HepG2 (cell line): ENCODE measurements around the gene SYCE3. TPM values are rescaled to one million over a fixed set of nuclear protein-coding genes. Genes with fewer than 3 reads are reported as not detected.

Experiments used
- FOXM1 ChIP-seq: sonication (generic); formaldehyde crosslinking; IDR thresholded peaks from 2 replicates; pipeline ENCODE4 v1.5.0; 2020; ENCODE audit warnings: missing genetic modification reagents
- GATAD1 ChIP-seq: IDR thresholded peaks from 2 replicates; pipeline ENCODE4 v1.6.1; 2016; ENCODE audit warnings: missing genetic modification reagents, missing compliant biosample characterization
- HNF4G ChIP-seq, 2 experiments: sonication (generic) in 1 of 2; formaldehyde crosslinking in 1 of 2; IDR thresholded peaks; 2 replicates each; pipeline versions ENCODE4 v1.4.0 to v1.6.1; 2011 to 2020; ENCODE audit warnings: borderline replicate concordance in 2 of 2, low read depth in 2 of 2, mild to moderate bottlenecking in 2 of 2, low read length in 1 of 2, missing genetic modification reagents in 1 of 2, moderate library complexity in 1 of 2
- JUND ChIP-seq: sonication (generic); formaldehyde crosslinking; IDR thresholded peaks from 2 replicates; pipeline ENCODE4 v1.8.0; 2022; ENCODE audit warnings: mild to moderate bottlenecking, missing genetic modification reagents
- NCOR1 ChIP-seq: fragments of 200-600 bp; sonication (generic); IDR thresholded peaks from 2 replicates; pipeline ENCODE4 v1.7.0; 2017; ENCODE audit warnings: antibody characterized with exemption, low read length, borderline replicate concordance
- NR2C2 ChIP-seq: sonication (generic); formaldehyde crosslinking; IDR thresholded peaks from 2 replicates; pipeline ENCODE4 v1.4.0; 2020; ENCODE audit warnings: missing genetic modification reagents, mild to moderate bottlenecking, moderate library complexity, borderline replicate concordance
- PAX8 ChIP-seq: sonication (generic); formaldehyde crosslinking; IDR thresholded peaks from 2 replicates; pipeline ENCODE4 v1.8.0; 2022; ENCODE audit warnings: mild to moderate bottlenecking, missing genetic modification reagents, borderline replicate concordance
- PHF5A ChIP-seq: IDR thresholded peaks from one replicate; pipeline ENCODE4 v1.6.1; 2018; ENCODE audit warnings: low read depth, missing genetic modification reagents; ENCODE audit not compliant: unreplicated experiment
- PPARG ChIP-seq: conservative IDR thresholded peaks from 2 replicates; pipeline ENCODE4 v1.6.1; 2016; ENCODE audit warnings: missing biosample characterization, missing genetic modification reagents
- PTBP1 ChIP-seq: fragments of 200-400 bp; formaldehyde crosslinking; IDR thresholded peaks from 2 replicates; pipeline ENCODE4 v1.6.1; 2018; ENCODE audit warnings: low read length, low read depth; ENCODE audit not compliant: poor library complexity, severe bottlenecking
- ZNF143 ChIP-seq: sonication (generic); formaldehyde crosslinking; IDR thresholded peaks from 2 replicates; pipeline ENCODE4 v1.4.0; 2020; ENCODE audit warnings: missing genetic modification reagents
- ZNF232 ChIP-seq: sonication (generic); formaldehyde crosslinking; IDR thresholded peaks from 2 replicates; pipeline ENCODE4 v1.4.0; 2020; ENCODE audit warnings: missing genetic modification reagents, borderline replicate concordance
- ZNF746 ChIP-seq: sonication (generic); formaldehyde crosslinking; IDR thresholded peaks from 2 replicates; pipeline ENCODE4 v1.8.0; 2022; ENCODE audit warnings: mild to moderate bottlenecking, missing genetic modification reagents
- ZNF792 ChIP-seq: IDR thresholded peaks from 2 replicates; pipeline ENCODE4 v1.6.1; 2016
- polyA plus RNA-seq, 8 experiments: library from polyadenylated mRNA; depleted of rRNA in 3 of 8; stranded (reverse) in 7 of 8; unstranded in 1 of 8; fragments of >200 nt; fragmentation: Illumina TruSeq in 4 of 8; extraction: Trizol in 4 of 8; gene quantifications; 2 replicates each; pipeline versions ENCODE4 v1.2.1 to v1.2.3, GENCODE V29; 2011 to 2016; ENCODE audit warnings: low read depth in 4 of 8, missing spikeins in 1 of 8, mixed read lengths in 1 of 8; ENCODE audit not compliant: insufficient read depth in 1 of 8
- total RNA-seq, 5 experiments: library from RNA; depleted of rRNA; stranded (reverse); fragments of >200 nt; fragmentation: Illumina TruSeq; extraction: Trizol; gene quantifications; 2 replicates each; pipeline ENCODE4 v1.2.3, GENCODE V29; 2016; ENCODE audit warnings: low read depth in 1 of 5
- TF ChIP-seq, protein P1 (sequence below): sonication (generic); formaldehyde crosslinking; IDR thresholded peaks from 2 replicates; pipeline ENCODE4 v1.4.0; 2020; ENCODE audit warnings: missing genetic modification reagents, borderline replicate concordance
- TF ChIP-seq, protein P2 (sequence below): sonication (generic); formaldehyde crosslinking; conservative IDR thresholded peaks from 2 replicates; pipeline ENCODE4 v1.8.0; 2022; ENCODE audit warnings: missing genetic modification reagents
- TF ChIP-seq, protein P3 (sequence below): sonication (generic); formaldehyde crosslinking; IDR thresholded peaks from 2 replicates; pipeline ENCODE4 v1.5.1; 2020; ENCODE audit warnings: missing genetic modification reagents, mild to moderate bottlenecking, borderline replicate concordance

The SYCE3 gene
- total and polyA plus RNA-seq, 2 of the 13 experiments (the other 11 are each of a cell fraction or from before 2014, with no cell fraction given): not detected

DNA sequence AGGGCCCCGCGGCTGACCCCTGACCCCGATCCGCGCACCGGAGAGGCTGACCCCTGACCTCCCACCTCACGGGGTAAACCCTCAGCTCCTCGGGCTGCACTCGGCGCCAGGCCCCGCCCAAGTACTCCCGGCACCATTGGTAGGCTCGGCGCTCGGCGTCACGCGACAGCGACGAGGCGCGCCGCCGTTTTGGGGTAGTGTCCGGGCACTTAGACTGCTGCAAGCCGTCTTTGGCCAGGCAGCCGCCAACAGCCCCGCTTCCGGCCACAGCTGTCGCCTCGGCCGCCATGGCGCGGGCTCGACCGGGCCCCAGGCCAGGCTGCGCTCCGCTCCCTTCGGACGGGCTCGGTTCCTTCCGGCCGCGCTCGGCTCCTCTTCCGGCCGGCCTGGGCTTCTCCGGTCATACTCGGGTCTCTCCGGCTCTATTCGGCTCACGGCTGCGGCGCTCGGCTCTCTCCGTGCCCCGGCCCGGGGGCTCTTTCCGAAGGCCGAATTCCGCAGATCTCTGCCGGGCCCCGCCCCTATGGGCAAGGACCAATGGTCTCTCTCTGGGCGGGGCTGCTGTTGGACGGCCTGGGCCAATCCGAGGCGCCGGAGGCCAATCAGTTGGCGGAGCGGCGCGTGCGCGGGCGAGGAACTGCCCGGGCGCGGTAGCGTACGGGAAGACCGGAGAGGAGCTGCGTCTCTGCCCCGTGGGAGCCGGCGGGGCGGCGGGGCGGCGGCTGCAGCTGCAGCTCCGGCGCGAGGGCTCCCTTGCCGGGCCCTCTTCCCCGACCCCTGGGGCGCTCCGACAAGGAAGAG is 20.0 kb upstream of the SYCE3 start, which contains the start of gene CHKB (continued):
- TF ChIP-seq, protein P1, sequence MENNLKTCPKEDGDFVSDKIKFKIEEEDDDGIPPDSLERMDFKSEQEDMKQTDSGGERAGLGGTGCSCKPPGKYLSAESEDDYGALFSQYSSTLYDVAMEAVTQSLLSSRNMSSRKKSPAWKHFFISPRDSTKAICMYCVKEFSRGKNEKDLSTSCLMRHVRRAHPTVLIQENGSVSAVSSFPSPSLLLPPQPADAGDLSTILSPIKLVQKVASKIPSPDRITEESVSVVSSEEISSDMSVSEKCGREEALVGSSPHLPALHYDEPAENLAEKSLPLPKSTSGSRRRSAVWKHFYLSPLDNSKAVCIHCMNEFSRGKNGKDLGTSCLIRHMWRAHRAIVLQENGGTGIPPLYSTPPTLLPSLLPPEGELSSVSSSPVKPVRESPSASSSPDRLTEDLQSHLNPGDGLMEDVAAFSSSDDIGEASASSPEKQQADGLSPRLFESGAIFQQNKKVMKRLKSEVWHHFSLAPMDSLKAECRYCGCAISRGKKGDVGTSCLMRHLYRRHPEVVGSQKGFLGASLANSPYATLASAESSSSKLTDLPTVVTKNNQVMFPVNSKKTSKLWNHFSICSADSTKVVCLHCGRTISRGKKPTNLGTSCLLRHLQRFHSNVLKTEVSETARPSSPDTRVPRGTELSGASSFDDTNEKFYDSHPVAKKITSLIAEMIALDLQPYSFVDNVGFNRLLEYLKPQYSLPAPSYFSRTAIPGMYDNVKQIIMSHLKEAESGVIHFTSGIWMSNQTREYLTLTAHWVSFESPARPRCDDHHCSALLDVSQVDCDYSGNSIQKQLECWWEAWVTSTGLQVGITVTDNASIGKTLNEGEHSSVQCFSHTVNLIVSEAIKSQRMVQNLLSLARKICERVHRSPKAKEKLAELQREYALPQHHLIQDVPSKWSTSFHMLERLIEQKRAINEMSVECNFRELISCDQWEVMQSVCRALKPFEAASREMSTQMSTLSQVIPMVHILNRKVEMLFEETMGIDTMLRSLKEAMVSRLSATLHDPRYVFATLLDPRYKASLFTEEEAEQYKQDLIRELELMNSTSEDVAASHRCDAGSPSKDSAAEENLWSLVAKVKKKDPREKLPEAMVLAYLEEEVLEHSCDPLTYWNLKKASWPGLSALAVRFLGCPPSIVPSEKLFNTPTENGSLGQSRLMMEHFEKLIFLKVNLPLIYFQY: no peak
- TF ChIP-seq, protein P2, sequence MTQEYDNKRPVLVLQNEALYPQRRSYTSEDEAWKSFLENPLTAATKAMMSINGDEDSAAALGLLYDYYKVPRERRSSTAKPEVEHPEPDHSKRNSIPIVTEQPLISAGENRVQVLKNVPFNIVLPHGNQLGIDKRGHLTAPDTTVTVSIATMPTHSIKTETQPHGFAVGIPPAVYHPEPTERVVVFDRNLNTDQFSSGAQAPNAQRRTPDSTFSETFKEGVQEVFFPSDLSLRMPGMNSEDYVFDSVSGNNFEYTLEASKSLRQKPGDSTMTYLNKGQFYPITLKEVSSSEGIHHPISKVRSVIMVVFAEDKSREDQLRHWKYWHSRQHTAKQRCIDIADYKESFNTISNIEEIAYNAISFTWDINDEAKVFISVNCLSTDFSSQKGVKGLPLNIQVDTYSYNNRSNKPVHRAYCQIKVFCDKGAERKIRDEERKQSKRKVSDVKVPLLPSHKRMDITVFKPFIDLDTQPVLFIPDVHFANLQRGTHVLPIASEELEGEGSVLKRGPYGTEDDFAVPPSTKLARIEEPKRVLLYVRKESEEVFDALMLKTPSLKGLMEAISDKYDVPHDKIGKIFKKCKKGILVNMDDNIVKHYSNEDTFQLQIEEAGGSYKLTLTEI (CRISPR knock-in tag): no peak
- TF ChIP-seq FOXM1 (CRISPR knock-in tag) (no peak), ZNF792 (CRISPR knock-in tag) (no peak; the same call in 1 of the 2 replicates), NR2C2 (peak; percentile 98), GATAD1 (CRISPR knock-in tag) (peak; percentile 45; the same call in 1 of the 2 replicates), PAX8 (CRISPR knock-in tag) (peak; percentile 38; the same call in 1 of the 2 replicates), NCOR1 (no peak), JUND (CRISPR knock-in tag) (no peak), ZNF746 (CRISPR knock-in tag) (peak; percentile 46), ZNF232 (CRISPR knock-in tag) (no peak), HNF4G (IDR thresholded peaks at IDR 0.05; ENCODE audit: borderline replicate concordance, low read depth, low read length) (peak; percentile 41; the same call in 1 of the 2 replicates), HNF4G (CRISPR knock-in tag; IDR thresholded peaks at IDR 0.05; ENCODE audit: borderline replicate concordance, low read depth) (peak; percentile 70; the same call in 1 of the 2 replicates), PTBP1 (no peak), ZNF143 (no peak; the same call in 1 of the 2 replicates), PPARG (peak; percentile 39), PHF5A (CRISPR knock-in tag) (no peak)
- TF ChIP-seq, protein P3, sequence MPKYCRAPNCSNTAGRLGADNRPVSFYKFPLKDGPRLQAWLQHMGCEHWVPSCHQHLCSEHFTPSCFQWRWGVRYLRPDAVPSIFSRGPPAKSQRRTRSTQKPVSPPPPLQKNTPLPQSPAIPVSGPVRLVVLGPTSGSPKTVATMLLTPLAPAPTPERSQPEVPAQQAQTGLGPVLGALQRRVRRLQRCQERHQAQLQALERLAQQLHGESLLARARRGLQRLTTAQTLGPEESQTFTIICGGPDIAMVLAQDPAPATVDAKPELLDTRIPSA: no peak
